ENCODE measurements around the gene KCNQ4.

The KCNQ4 gene

DNA sequence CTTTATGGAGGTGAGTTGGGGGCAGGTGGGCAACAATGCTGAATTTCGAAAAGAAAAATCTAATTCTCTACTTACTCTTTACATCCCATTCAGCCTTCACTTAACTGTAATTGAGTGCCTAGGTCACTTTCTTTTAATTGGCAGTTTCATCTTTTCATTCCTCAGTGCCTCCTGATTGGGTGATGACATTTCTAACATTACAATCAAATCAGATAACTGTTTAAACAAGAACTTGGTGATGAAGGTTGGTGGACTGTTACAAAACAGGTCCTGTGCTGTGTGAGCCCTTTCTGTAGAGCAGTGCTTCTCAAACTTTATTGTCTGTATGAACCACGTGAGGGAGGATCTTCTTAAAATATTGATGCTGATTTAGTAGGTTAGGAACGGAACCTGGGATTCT is 40.1 kb upstream of the KCNQ4 start:
- Histone ChIP-seq H3K27me3 (ENCODE audit: insufficient read depth, poor library complexity, severe bottlenecking) (no peaks in the 10 kb centered on the region), H3K4me1 (ENCODE audit: insufficient read depth, poor library complexity, severe bottlenecking) (no peaks in the 10 kb centered on the region), H3K36me3 (ENCODE audit: low read depth) (peaks cover 61% of the 10 kb centered on the region), H3K4me3 (ENCODE audit: severe bottlenecking) (no peak overlapping the region), H3K27ac (ENCODE audit: poor library complexity, severe bottlenecking) (no peak overlapping the region), H3K9me3 (ENCODE audit: severe bottlenecking) (no peaks in the 10 kb centered on the region)
- TF ChIP-seq, protein P1, sequence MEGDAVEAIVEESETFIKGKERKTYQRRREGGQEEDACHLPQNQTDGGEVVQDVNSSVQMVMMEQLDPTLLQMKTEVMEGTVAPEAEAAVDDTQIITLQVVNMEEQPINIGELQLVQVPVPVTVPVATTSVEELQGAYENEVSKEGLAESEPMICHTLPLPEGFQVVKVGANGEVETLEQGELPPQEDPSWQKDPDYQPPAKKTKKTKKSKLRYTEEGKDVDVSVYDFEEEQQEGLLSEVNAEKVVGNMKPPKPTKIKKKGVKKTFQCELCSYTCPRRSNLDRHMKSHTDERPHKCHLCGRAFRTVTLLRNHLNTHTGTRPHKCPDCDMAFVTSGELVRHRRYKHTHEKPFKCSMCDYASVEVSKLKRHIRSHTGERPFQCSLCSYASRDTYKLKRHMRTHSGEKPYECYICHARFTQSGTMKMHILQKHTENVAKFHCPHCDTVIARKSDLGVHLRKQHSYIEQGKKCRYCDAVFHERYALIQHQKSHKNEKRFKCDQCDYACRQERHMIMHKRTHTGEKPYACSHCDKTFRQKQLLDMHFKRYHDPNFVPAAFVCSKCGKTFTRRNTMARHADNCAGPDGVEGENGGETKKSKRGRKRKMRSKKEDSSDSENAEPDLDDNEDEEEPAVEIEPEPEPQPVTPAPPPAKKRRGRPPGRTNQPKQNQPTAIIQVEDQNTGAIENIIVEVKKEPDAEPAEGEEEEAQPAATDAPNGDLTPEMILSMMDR (IDR thresholded peaks at IDR 0.05; ENCODE audit: poor library complexity, severe bottlenecking), result no peak
- ATAC-seq (ENCODE audit: low read depth) (no peak), DNase-seq (ENCODE audit: low spot score) (no peak)

DNA sequence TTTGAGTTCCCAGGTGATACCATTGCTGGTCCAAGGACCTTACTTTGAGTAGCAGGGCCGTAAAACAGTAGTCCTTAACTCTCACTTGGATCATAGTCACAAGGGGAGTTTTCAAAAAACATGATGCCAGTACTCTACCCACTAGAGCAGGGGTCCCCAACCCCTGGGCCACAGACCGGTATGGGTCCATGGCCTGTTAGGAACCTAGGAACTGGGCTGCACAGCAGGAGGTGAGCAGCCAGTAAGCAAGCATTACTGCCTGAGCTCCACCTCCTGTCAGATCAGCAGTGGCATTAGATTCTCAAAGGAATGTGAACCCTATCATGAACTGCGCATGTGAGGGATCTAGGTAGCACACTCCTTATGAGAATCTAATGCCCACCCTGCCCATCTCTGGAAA is 39.7 kb upstream of the KCNQ4 start:
- Histone ChIP-seq H3K27ac (ENCODE audit: poor library complexity, severe bottlenecking) (no peak overlapping the region), H3K36me3 (ENCODE audit: low read depth) (peaks cover 61% of the 10 kb centered on the region), H3K4me3 (ENCODE audit: severe bottlenecking) (no peak overlapping the region), H3K4me1 (ENCODE audit: insufficient read depth, poor library complexity, severe bottlenecking) (no peaks in the 10 kb centered on the region), H3K9me3 (ENCODE audit: severe bottlenecking) (no peaks in the 10 kb centered on the region), H3K27me3 (ENCODE audit: insufficient read depth, poor library complexity, severe bottlenecking) (no peaks in the 10 kb centered on the region)
- TF ChIP-seq, protein P1 (IDR thresholded peaks at IDR 0.05; ENCODE audit: poor library complexity, severe bottlenecking), result no peak
- no peak for DNase-seq (ENCODE audit: low spot score)
- no peak for ATAC-seq (ENCODE audit: low read depth)

DNA sequence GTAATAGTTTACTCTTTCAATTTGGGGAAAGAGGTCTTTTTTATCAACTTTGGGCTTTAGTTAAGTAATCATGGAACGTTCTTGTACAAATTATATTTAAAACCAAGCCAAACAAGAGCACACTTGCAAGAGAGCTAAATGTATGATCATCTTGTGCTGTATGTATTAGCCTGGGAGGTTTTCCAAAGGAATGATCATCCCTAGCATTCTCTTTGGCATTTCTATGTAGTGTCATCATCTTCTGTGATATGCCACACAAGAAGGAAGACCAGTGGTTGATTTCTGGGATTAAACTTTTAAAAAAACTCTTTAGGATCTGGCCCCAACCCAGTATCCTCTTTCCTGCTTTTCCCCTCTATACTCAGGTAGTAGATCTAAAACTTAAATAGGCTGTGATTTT is 38.4 kb upstream of the KCNQ4 start:
- peaks cover 57% of the 10 kb centered on the region for H3K36me3 ChIP-seq (ENCODE audit: low read depth)
- no peak overlapping the region for H3K27ac ChIP-seq (ENCODE audit: poor library complexity, severe bottlenecking)
- no peak for ATAC-seq (ENCODE audit: low read depth)
- no peaks in the 10 kb centered on the region for H3K27me3 ChIP-seq (ENCODE audit: insufficient read depth, poor library complexity, severe bottlenecking)
- H3K4me1 ChIP-seq (ENCODE audit: insufficient read depth, poor library complexity, severe bottlenecking), result peaks cover 1% of the 10 kb centered on the region
- DNase-seq (ENCODE audit: low spot score), result no peak
- TF ChIP-seq, protein P1 (IDR thresholded peaks at IDR 0.05; ENCODE audit: poor library complexity, severe bottlenecking), result no peak
- H3K9me3 ChIP-seq (ENCODE audit: severe bottlenecking), result no peaks in the 10 kb centered on the region
- no peak overlapping the region for H3K4me3 ChIP-seq (ENCODE audit: severe bottlenecking)

DNA sequence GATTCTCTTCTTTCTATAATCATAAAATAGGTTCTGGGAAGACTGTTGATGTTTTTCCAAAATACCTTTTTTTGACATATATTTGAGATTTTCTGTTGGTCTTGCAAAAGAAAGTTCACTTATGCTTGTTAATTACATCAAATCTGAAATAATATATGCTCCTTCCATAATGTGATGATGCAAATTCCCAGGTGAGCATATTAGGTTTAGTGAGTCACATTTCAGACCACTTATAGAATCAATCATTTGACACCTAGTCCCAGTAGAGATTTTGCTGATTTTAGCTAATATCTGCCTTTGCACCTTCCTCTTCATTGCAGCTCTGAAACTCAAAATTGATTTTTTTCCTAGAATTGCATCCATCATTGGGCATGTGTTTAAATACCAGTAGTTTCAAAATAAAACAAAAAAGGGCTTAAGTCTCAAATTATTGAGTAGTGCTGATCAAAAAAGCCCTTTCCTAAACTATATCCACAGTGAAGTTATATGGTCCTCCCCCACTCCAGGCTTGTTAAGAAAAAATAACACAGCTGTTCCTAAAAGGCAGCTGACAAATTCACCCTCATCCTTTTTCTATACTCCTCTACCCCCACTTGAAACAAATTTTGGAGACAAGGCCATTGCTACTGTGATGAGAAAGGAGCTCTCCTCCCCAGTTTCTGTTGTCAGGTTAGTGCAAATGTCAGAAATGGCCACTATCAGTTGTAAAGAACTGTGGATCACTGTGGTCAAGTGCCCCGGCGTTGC is 37.1 kb upstream of the KCNQ4 start:
- Histone ChIP-seq H3K4me1 (ENCODE audit: insufficient read depth, poor library complexity, severe bottlenecking) (peaks cover 6% of the 10 kb centered on the region), H3K27me3 (ENCODE audit: insufficient read depth, poor library complexity, severe bottlenecking) (no peaks in the 10 kb centered on the region), H3K9me3 (ENCODE audit: severe bottlenecking) (no peaks in the 10 kb centered on the region), H3K27ac (ENCODE audit: poor library complexity, severe bottlenecking) (no peak overlapping the region), H3K36me3 (ENCODE audit: low read depth) (peaks cover 58% of the 10 kb centered on the region), H3K4me3 (ENCODE audit: severe bottlenecking) (no peak overlapping the region)
- ATAC-seq (ENCODE audit: low read depth), result no peak
- TF ChIP-seq, protein P1 (IDR thresholded peaks at IDR 0.05; ENCODE audit: poor library complexity, severe bottlenecking), result no peak
- no peak for DNase-seq (ENCODE audit: low spot score)
